SK-N-SH (cell line): ENCODE data around the gene ENTPD2. TPM values are rescaled to one million over a fixed set of nuclear protein-coding genes. Genes with fewer than 3 reads are reported as not detected.
A peak's percentile ranks its signal among the peaks of the same experiment; 100 is the strongest.

Source experiments
- CTCF ChIA-PET: fragments of 300-600, 350-600 bp; formaldehyde crosslinking; extraction: SDS; loops from one replicate; lab custom pipeline; 2021; lab: Yijun Ruan, JAX
- POLR2A ChIA-PET: fragments of 350-600 bp; sonication (Branson Sonifier 250); formaldehyde crosslinking; extraction: SDS; loops from one replicate; lab custom pipeline; 2020; ENCODE audit warnings: antibody characterized with exemption, inconsistent platforms; lab: Yijun Ruan, JAX
- DNase-seq: peaks from one replicate; pipeline ENCODE4 v3.0.0; 2012
- H2AFZ ChIP-seq: fragments of 200-600 bp; sonication (generic); 2 replicates; pipeline ENCODE4 v1.8.1; 2016; ENCODE audit warnings: antibody characterized with exemption, mild to moderate bottlenecking, low read depth
- H3F3A ChIP-seq: fragments of 200-600 bp; sonication (generic); replicated peaks from 2 replicates; pipeline ENCODE3; 2016; ENCODE audit warnings: antibody characterized with exemption, mild to moderate bottlenecking; ENCODE audit not compliant: insufficient read depth
- H3K27ac ChIP-seq, 2 experiments: fragments of 200-500 bp in 1 of 2; fragments of 200-600 bp in 1 of 2; sonication (Bioruptor generic) in 1 of 2; sonication (generic), shearing (Covaris generic) in 1 of 2; 2 replicates each; pipeline versions ENCODE4 v1.5.1 to v1.6.1; 2014 to 2016; ENCODE audit warnings: low read depth in 2 of 2, inconsistent platforms in 1 of 2, low read length in 1 of 2, mild to moderate bottlenecking in 1 of 2, mixed read lengths in 1 of 2
- H3K27me3 ChIP-seq: fragments of 200-600 bp; sonication (generic), shearing (Covaris generic); 2 replicates; pipeline ENCODE4 v1.6.1; 2016; ENCODE audit warnings: mixed run types; ENCODE audit not compliant: insufficient read depth
- H3K36me3 ChIP-seq, 2 experiments: fragments of 200-500 bp in 1 of 2; fragments of 200-600 bp in 1 of 2; sonication (Bioruptor generic) in 1 of 2; sonication (generic) in 1 of 2; replicated peaks in 1 of 2; 2 replicates each; pipeline versions ENCODE3 to v1.5.1; 2014 to 2016; ENCODE audit warnings: low read length in 1 of 2, mild to moderate bottlenecking in 1 of 2; ENCODE audit not compliant: insufficient read depth in 2 of 2, control insufficient read depth in 1 of 2
- H3K4me1 ChIP-seq, 2 experiments: fragments of 200-500 bp in 1 of 2; fragments of 200-600 bp in 1 of 2; sonication (Bioruptor generic) in 1 of 2; sonication (generic), shearing (Covaris generic) in 1 of 2; 2 replicates each; pipeline versions ENCODE4 v1.5.1 to v1.6.1; 2014 to 2016; ENCODE audit warnings: low read depth in 1 of 2, low read length in 1 of 2, mixed run types in 1 of 2; ENCODE audit not compliant: insufficient read depth in 2 of 2, control insufficient read depth in 1 of 2
- H3K4me2 ChIP-seq: fragments of 200-600 bp; sonication (generic), shearing (Covaris generic); 2 replicates; pipeline ENCODE4 v1.6.1; 2017; ENCODE audit warnings: mixed run types
- H3K4me3 ChIP-seq, 2 experiments: fragments of 200-500 bp in 1 of 2; fragments of 200-600 bp in 1 of 2; sonication (Bioruptor generic) in 1 of 2; sonication (generic), shearing (Covaris generic) in 1 of 2; 2 replicates each; pipeline versions ENCODE4 v1.5.1 to v1.8.1; 2014 to 2016; ENCODE audit warnings: low read depth in 2 of 2, inconsistent platforms in 1 of 2, low read length in 1 of 2, mild to moderate bottlenecking in 1 of 2, mixed read lengths in 1 of 2, moderate library complexity in 1 of 2
- H3K79me2 ChIP-seq: fragments of 200-600 bp; sonication (generic); 2 replicates; pipeline ENCODE4 v1.8.1; 2017; ENCODE audit warnings: mild to moderate bottlenecking; ENCODE audit not compliant: insufficient read depth
- H3K9ac ChIP-seq: fragments of 200-600 bp; sonication (generic); 2 replicates; pipeline ENCODE4 v1.6.1; 2017; ENCODE audit warnings: mixed run types
- H3K9me2 ChIP-seq: fragments of 200-600 bp; sonication (generic); 2 replicates; pipeline ENCODE4 v1.6.1; 2017; ENCODE audit warnings: mixed run types
- H3K9me3 ChIP-seq: fragments of 200-600 bp; sonication (generic); 2 replicates; pipeline ENCODE4 v1.6.1; 2017; ENCODE audit warnings: mixed run types, mild to moderate bottlenecking, moderate library complexity
- H4K20me1 ChIP-seq: fragments of 200-600 bp; sonication (generic); 2 replicates; pipeline ENCODE4 v1.6.1; 2017; ENCODE audit warnings: mild to moderate bottlenecking, mixed run types; ENCODE audit not compliant: insufficient read depth
- ELF1 ChIP-seq: IDR thresholded peaks from 2 replicates; pipeline ENCODE4 v1.4.0; 2012
- EZH2phosphoT487 ChIP-seq: fragments of 200-600 bp; sonication (generic); IDR thresholded peaks from 2 replicates; pipeline ENCODE4 v1.6.1; 2017; ENCODE audit warnings: low read depth, mixed run types, mild to moderate bottlenecking, antibody characterized with exemption, moderate library complexity, borderline replicate concordance
- FOXJ3 ChIP-seq: sonication (generic); formaldehyde crosslinking; IDR thresholded peaks from 2 replicates; pipeline ENCODE4 v1.5.1; 2020; ENCODE audit warnings: mild to moderate bottlenecking, missing genetic modification reagents
- FOXM1 ChIP-seq: IDR thresholded peaks from 2 replicates; pipeline ENCODE4 v1.4.0; 2012; ENCODE audit warnings: low read depth, mild to moderate bottlenecking
- GABPA ChIP-seq: IDR thresholded peaks from 2 replicates; pipeline ENCODE4 v1.4.0; 2012; ENCODE audit warnings: low read depth, mild to moderate bottlenecking
- GATA2 ChIP-seq: sonication (generic); formaldehyde crosslinking; IDR thresholded peaks from 2 replicates; pipeline ENCODE4 v1.5.0; 2020; ENCODE audit warnings: mild to moderate bottlenecking, missing genetic modification reagents
- MXI1 ChIP-seq: IDR thresholded peaks from 2 replicates; pipeline ENCODE4 v1.6.1; 2012; ENCODE audit warnings: mild to moderate bottlenecking, low read depth, low read length, improper control_type of control experiment
- NRF1 ChIP-seq: IDR thresholded peaks from 2 replicates; pipeline ENCODE4 v1.6.1; 2012; ENCODE audit warnings: low read depth, mild to moderate bottlenecking, low read length
- RCOR1 ChIP-seq: fragments of 150-350 bp; IDR thresholded peaks from 2 replicates; pipeline ENCODE4 v1.6.1; 2017; ENCODE audit warnings: antibody characterized with exemption, low read length
- SIN3A ChIP-seq: IDR thresholded peaks from 2 replicates; pipeline ENCODE4 v1.6.1; 2012; ENCODE audit warnings: low read depth, mild to moderate bottlenecking, low read length, moderate library complexity, borderline replicate concordance
- SMC3 ChIP-seq: IDR thresholded peaks from 2 replicates; pipeline ENCODE4 v1.6.1; 2012; ENCODE audit warnings: low read depth, low read length, improper control_type of control experiment
- TAF1 ChIP-seq: IDR thresholded peaks from 2 replicates; pipeline ENCODE4 v1.6.1; 2012; ENCODE audit warnings: low read depth, mild to moderate bottlenecking, low read length, moderate library complexity, borderline replicate concordance
- TCF12 ChIP-seq: IDR thresholded peaks from 2 replicates; pipeline ENCODE4 v1.4.0; 2012
- YY1 ChIP-seq: IDR thresholded peaks from 2 replicates; pipeline ENCODE4 v1.4.0; 2012; ENCODE audit warnings: low read depth, mild to moderate bottlenecking
- WGBS: methylation state at CpG from one replicate; pipeline ENCODE4 v1.1.6; 2017; ENCODE audit warnings: low lambda C conversion rate; 5-methylcytosine and 5-hydroxymethylcytosine counted together
- polyA plus RNA-seq, 3 experiments: library from polyadenylated mRNA; depleted of rRNA; stranded (reverse); fragments of >200 nt; gene quantifications; 2 replicates each; pipeline ENCODE4 v1.2.3, GENCODE V29; 2012
- TF ChIP-seq, protein P1 (sequence below): IDR thresholded peaks from 2 replicates; pipeline ENCODE4 v1.4.0; 2012; ENCODE audit warnings: low read depth, borderline replicate concordance
- TF ChIP-seq, protein P2 (sequence below): IDR thresholded peaks from 2 replicates; pipeline ENCODE4; 2012
- TF ChIP-seq, protein P3 (sequence below): IDR thresholded peaks from 2 replicates; pipeline ENCODE4 v1.4.0; 2012; ENCODE audit warnings: low read depth
- TF ChIP-seq, protein P4 (sequence below): fragments of 150-350 bp; IDR thresholded peaks from 2 replicates; pipeline ENCODE4 v1.6.1; 2016; ENCODE audit warnings: mild to moderate bottlenecking, low read depth, low read length

The ENTPD2 gene
- polyA plus RNA-seq, 1 of the 3 experiments (the other 2 are of a cell fraction) = not detected

DNA sequence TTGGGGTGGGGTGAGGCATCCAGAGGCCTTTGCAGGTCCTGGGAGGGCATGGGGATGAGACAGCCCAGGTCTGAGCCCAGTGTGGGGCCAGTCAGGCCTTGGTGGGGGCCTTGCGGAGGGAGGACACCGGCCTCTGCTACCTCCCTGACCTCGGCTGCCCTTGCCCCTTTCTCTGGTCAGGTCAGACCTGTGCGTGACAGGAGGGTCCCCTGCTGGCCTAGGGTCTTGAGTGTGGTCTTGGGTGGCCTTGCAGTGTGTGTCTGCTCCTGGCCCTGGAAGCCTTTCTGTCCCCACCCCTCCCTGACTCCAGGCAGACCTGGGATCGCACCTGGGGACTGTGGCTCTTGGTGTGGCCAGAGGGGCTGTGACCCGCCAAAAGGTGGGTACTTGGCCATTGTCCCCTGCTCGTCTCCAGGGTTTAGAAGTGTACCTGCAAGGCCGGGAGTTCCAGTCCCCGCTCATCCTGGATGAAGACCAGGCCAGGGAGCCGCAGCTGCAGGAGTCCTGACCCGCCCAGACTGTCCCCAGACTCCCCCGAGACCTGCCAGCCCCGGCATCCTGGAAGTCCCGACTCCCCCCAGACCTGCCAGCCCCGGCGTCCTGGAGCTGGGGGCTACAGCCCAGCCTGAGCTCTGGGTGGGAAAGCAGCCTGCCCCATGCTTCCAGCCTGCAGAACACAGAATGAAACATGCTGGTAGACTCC lies 28.5 kb upstream of the ENTPD2 start:
- no peak for DNase-seq
- H3K9ac ChIP-seq = no peak overlapping the region
- WGBS = 93% methylated on average over 6 of the region's 16 CpGs
- H3K4me1 ChIP-seq = peaks cover 11 to 15% of the 10 kb centered on the region in 2 experiments; a peak in 2 of 4 replicates
- peaks cover 3 to 8% of the 10 kb centered on the region in 2 experiments for H3K36me3 ChIP-seq
- no peaks in the 10 kb centered on the region for H3K27me3 ChIP-seq
- no peak overlapping the region for H2AFZ ChIP-seq
- H3K79me2 ChIP-seq = 0 out of 2 replicates have a peak, but pooled peaks cover under 1% of the 10 kb centered on the region
- H4K20me1 ChIP-seq = no peaks in the 10 kb centered on the region
- H3F3A ChIP-seq = peaks cover 18% of the 10 kb centered on the region
- H3K27ac ChIP-seq = 0 out of 4 replicates have a peak overlapping the region, but pooled peaks of 1 of the 2 experiments have one; percentile 85
- no peak for TF ChIP-seq YY1
- no peak for TF ChIP-seq FOXJ3 (CRISPR knock-in tag)
- TF ChIP-seq, protein P1, sequence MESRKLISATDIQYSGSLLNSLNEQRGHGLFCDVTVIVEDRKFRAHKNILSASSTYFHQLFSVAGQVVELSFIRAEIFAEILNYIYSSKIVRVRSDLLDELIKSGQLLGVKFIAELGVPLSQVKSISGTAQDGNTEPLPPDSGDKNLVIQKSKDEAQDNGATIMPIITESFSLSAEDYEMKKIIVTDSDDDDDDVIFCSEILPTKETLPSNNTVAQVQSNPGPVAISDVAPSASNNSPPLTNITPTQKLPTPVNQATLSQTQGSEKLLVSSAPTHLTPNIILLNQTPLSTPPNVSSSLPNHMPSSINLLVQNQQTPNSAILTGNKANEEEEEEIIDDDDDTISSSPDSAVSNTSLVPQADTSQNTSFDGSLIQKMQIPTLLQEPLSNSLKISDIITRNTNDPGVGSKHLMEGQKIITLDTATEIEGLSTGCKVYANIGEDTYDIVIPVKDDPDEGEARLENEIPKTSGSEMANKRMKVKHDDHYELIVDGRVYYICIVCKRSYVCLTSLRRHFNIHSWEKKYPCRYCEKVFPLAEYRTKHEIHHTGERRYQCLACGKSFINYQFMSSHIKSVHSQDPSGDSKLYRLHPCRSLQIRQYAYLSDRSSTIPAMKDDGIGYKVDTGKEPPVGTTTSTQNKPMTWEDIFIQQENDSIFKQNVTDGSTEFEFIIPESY = no peak
- TF ChIP-seq GABPA = no peak
- TF ChIP-seq MXI1 = no peak
- TF ChIP-seq RCOR1 = no peak
- no peak for TF ChIP-seq SIN3A
- TF ChIP-seq, protein P2, sequence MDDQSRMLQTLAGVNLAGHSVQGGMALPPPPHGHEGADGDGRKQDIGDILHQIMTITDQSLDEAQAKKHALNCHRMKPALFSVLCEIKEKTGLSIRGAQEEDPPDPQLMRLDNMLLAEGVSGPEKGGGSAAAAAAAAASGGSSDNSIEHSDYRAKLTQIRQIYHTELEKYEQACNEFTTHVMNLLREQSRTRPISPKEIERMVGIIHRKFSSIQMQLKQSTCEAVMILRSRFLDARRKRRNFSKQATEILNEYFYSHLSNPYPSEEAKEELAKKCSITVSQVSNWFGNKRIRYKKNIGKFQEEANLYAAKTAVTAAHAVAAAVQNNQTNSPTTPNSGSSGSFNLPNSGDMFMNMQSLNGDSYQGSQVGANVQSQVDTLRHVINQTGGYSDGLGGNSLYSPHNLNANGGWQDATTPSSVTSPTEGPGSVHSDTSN = no peak
- no peak for TF ChIP-seq GATA2 (CRISPR knock-in tag)
- TF ChIP-seq ELF1 = no peak
- TF ChIP-seq, protein P3, sequence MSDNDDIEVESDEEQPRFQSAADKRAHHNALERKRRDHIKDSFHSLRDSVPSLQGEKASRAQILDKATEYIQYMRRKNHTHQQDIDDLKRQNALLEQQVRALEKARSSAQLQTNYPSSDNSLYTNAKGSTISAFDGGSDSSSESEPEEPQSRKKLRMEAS = no peak
- TF ChIP-seq SMC3 = no peak
- TF ChIP-seq EZH2phosphoT487 = no peak
- no peak for TF ChIP-seq TCF12
- TF ChIP-seq, protein P4, sequence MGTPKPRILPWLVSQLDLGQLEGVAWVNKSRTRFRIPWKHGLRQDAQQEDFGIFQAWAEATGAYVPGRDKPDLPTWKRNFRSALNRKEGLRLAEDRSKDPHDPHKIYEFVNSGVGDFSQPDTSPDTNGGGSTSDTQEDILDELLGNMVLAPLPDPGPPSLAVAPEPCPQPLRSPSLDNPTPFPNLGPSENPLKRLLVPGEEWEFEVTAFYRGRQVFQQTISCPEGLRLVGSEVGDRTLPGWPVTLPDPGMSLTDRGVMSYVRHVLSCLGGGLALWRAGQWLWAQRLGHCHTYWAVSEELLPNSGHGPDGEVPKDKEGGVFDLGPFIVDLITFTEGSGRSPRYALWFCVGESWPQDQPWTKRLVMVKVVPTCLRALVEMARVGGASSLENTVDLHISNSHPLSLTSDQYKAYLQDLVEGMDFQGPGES = no peak
- no peak for TF ChIP-seq FOXM1
- no peak for TF ChIP-seq NRF1
- no peak for TF ChIP-seq TAF1
- TF ChIP-seq, all 33 proteins: peak for 0
- H3K4me3 ChIP-seq = no peak overlapping the region
- ChIA-PET POLR2A (interaction anchor here (0.9 kb wide), 1 partner anchor 158 kb away, joined by 3 read pairs; no protein-coding TSS in a partner anchor), CTCF (interaction anchor here (1.0 to 2.4 kb wide), 8 partner anchors 13 to 145 kb away, joined by 3 to 11 read pairs (median 6); partner anchors contain the start of genes NPDC1, RNF224 and SAPCD2)
- no peaks in the 10 kb centered on the region for H3K9me2 ChIP-seq
- no peaks in the 10 kb centered on the region for H3K9me3 ChIP-seq
- H3K4me2 ChIP-seq = no peak overlapping the region
